Stimulated activated CD8-positive, alpha-beta memory T cell treated with anti-CD3 and anti-CD28 coated beads, Interleukin-7, amount 100 ng/mL, for 48 hours (primary cell): ENCODE results near the gene DPF3.

Source experiments
- DNase-seq, 2 donors: peaks; one replicate each; pipeline ENCODE4 v3.0.0-alpha.2; 2020; ENCODE audit warnings: low read depth in 1 of 2; ENCODE audit errors: extremely low read depth in 1 of 2

Gene DPF3

DNA sequence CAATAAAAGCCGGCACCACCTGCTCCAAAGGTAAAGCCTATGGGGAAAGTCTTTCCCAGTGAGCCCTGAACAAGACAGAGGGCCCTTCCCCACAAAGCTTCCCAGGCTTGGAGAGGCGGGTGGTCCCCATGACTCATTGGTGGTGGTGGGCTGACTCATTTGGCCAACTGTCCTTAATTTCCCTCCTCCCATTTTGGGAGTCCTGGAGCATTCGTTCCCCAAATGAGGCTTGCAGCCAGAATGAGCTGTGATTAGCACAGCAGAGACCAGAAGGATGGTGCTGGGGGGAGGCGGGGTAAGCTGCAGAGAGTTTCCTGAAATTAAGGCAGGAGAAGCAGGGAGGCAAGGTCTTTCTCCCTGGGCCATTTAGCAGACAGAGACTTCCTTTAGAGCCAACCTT lies 241.7 kb downstream of the DPF3 start:
- DNase-seq, result no peak

DNA sequence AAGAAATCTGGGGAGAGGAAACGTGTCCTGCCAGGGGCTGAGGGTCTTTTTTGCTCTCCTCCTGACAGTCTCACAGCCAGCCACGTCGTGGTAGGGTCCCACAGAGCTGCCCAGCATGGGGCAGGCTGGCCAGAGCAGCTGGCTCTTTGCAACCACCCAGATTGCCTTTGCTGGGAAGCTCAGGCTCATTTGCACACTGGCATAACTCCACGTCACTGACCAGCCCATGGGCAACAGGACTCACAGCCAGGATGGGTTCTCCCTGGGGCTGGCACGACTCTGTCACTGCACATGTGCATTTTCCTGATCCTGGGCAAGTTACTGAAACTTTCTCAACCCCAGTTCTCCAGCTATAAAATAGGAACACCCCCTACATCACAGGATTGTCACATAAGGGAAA lies 242.2 kb downstream of the DPF3 start:
- DNase-seq, result no peak

DNA sequence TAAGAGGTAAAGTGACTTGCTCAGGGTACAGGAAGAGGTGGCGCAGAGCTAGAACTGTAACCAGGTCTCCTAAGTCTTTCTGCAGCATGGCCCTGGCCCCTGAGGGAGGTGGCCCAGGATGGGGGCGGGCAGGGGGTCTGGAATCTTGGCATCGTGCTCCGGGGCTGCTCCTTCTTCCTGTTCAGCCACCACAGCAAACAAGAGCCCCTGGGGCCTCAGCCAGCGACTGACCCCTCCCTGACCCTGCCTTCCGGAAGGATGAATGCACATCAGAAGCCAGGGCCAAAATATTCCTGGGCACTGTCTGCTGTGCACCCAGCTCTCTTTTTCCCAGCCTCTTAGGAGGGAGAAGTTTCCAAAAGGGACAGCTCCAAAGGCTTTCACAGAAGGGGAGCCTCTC lies 242.8 kb downstream of the DPF3 start:
- no peak for DNase-seq

GRCh38 chr14:72649603-72650227 lies 244.2 kb downstream of the DPF3 start:
- DNase-seq, result no peak

- no peak for DNase-seq
Measured at GRCh38 chr14:72647782-72648181, 246.1 kb downstream of the DPF3 start.

GRCh38 chr14:72646861-72647528 lies 246.9 kb downstream of the DPF3 start:
- DNase-seq, result no peak

DNA sequence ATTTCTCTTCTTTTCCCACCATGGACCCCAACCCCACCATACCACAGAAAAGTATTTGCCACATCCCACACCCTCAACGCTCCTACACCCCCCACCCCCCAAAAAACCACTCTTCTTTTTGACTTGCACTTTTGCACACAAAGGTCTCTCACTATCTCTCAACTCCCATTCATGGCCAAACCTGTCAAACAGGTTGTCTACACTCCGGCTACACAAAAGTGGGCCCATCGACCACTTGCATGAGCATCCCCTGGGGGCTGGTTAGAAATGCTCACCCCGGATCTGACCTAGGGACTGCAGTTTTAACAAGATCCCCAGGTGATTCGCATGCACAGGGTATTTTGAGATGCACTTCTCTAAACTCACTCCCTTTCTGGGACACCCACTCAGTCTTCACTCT lies 248.2 kb downstream of the DPF3 start:
- no peak for DNase-seq

GRCh38 chr14:72644758-72645489 lies 249.0 kb downstream of the DPF3 start:
- no peak for DNase-seq

GRCh38 chr14:72644038-72644437 lies 249.9 kb downstream of the DPF3 start:
- no peak for DNase-seq

DNA sequence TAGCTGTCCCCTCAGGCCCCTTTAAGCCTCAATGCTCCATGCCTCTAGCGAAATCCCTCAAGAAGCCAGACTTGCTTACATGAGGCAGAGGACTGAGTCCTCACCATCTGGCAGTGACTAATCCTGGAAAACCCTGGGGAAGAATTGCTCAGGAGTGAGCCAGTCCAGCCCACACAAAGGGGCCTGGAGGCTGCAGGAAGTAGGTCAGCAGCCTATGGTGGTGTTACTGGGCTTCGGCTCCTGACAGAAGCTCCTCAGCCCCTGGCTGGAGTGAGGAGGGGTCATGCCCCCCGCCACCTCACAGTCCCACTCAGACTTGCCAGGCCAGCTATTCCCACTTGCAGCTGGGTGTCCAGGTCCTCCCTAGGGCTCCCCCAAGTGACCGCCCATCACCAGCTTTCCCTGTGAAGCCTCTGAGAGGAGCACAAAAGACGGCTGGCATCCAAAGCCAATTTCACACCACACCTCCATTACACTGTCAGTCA lies 250.5 kb downstream of the DPF3 start:
- DNase-seq, result no peak

- DNase-seq, result no peak
Measured at GRCh38 chr14:72640911-72641485, 252.9 kb downstream of the DPF3 start.

DNA sequence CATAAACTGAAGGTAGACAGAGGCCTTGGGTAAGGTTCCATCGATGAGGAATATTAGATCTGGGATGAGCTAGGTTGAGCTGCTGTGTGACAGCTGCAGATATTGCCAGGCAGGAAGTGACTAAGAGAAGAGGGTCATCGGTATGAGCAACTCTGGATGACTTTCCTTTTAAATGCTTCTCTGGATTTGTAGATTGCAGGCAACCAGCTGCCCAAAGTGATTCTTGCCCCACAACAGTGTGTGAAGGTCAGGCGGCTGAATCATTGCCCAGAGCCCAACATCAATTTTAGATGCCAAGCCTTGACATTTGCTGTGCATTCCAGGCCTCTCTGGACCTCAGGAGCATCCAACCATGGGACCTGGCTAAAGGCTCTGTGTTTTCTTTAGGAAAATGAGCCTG lies 255.9 kb downstream of the DPF3 start:
- no peak for DNase-seq

- DNase-seq, result no peak
Measured at GRCh38 chr14:72636871-72637270, 257.0 kb downstream of the DPF3 start.

- no peak for DNase-seq
Measured at GRCh38 chr14:72636094-72636493, 257.8 kb downstream of the DPF3 start.

GRCh38 chr14:72634691-72635616 lies 258.9 kb downstream of the DPF3 start:
- DNase-seq, result no peak

DNA sequence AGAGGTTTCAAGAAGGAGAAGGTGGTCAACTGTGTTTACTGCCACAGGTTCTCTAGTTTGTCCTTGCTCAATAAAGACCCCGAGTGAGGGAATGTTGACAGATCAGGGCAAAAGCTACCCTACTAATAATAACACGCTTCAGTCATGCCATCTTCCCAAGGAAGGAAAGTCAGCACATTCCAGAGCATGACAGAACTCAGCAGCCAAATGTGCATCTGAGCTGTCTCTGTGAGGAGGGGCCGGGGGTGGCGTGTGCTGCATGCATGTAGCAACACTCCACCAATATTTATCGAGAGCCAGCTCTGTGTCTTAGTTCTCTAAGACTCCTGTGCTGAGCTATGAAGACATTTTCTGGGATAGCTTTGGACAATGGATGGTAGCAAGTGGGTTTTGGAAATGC lies 260.4 kb downstream of the DPF3 start:
- DNase-seq, result no peak

DNA sequence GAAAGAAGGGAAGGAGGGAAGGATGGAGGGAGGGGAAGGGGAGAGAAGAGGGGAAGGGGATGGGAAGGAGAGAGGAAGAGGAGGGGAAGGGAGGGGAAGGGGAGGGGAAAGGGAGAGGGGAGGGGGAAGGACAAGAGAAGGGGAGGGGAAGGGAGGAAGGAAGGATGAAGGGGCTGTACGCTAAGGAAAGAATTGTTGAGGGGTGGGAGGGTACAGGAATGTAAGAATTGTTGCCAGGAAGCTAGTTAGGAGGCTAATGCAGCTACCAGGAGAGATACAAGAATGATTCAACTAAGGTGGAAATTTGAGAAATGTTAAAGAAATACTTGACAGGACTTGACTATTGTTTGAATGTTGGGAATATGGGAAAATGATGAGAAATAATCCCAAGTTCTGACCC lies 261.2 kb downstream of the DPF3 start:
- no peak for DNase-seq

DNA sequence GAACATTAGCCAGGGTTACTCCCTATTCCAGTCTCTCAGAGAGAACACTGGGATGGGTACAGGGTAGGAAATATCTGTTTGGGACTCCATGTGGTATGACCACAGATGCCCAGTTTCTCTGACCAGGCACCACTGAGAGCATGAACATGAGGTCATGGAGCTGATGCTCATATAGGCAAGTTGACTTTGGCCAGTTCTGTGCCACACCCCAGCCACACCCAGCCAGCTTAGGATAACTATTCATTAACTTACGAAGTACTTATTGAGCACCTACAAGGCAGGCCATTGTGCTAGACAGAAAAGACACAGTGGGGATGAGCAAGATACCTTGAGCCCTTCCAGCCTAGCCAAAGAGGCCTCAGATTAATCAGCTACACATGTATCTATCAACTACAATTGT lies 262.5 kb downstream of the DPF3 start:
- no peak for DNase-seq

- DNase-seq, result no peak
Measured at GRCh38 chr14:72630374-72630773, 263.5 kb downstream of the DPF3 start.

DNA sequence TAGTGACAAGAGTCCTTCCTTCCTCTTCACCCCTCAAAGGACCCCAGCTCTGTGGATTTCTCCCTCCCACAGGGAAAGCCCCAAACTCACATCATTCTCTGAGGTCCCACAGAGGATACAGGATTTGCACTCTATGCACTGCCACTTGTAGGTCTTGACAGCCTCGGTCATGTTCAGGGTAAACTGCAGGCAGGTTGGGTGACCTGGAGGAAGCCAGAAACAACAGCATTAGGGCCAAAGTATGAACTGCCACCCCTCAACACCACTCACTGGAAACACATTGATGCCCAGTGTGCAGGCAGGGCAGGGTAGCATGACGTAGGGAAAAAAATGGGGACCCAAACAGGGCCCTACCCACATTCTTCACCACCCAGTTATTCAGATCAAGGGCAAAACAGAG lies 264.4 kb downstream of the DPF3 start:
- DNase-seq, result no peak

GRCh38 chr14:72625689-72626088 lies 268.2 kb downstream of the DPF3 start:
- DNase-seq, result no peak
